Measurements from ENCODE around the gene NMD3.
"Not testable (repeated sequence)": the region's sequence is repeated elsewhere in the genome, so short reads cannot be mapped to it uniquely, and the experiment has no call there.

Gene NMD3

DNA sequence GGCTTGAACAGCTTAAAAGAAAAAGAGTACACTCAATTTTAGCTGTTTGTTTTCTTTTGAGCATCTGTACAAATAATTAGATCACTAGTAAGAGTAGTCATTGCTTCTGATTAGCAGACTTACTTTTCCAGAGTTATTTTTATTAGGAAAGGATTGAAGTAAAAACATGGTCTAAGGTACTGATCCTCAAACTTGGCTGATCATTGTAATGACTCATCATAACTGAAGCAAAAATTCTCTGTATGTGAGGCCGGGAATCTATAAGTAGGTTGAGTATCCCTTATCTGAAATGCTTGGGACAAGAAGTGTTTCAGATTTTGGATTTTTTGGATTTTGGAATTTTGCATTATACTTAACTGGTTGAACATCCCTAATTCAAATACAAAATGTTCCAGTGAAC is 12.4 kb downstream of the NMD3 start:
- no peak for DNase-seq

DNA sequence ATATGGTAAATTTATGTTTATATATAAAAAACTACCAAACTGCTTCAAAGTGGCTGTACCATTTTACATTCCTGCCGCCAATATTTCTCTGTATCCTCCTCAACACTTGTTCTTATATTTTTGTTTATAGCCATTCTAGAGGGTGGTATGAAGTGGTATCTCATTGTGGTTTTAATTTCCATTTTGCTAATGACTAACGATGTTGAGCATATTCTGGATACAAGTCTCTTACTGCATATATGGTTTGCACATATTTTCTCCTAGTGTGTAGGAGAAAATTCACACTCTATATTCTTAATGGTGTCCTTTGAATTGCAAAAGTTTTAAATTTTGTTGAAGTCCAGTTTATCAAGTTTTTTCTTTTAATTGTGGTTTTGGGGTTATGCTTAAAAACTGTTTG is 15.1 kb downstream of the NMD3 start:
- no peak for DNase-seq

DNA sequence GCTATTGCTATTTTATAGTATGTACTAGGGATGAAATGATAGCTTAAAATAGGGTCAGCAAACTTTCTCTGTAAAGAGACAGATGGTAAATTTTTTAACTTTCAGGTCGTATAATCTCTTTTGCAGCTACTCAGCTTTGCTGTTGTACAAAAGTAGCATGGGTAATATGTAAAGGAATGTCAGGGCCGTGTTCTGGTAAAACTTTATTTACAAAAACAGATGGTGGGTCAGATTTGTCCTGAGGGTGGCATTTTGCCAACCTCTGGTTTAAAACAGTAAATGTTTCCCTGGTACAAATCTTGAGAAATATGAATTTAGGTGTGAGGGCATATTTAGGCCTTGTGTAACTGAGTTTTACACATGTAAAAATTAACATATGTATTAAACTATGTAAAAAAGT is 18.6 kb downstream of the NMD3 start:
- DNase-seq: no peak

GRCh38 chr3:161244538-161244937 is 23.4 kb downstream of the NMD3 start:
- no peak for DNase-seq

GRCh38 chr3:161247049-161247448 is 25.9 kb downstream of the NMD3 start:
- no peak for DNase-seq

- DNase-seq: no peak
Measured at GRCh38 chr3:161250116-161250515, 29.0 kb downstream of the NMD3 start.

GRCh38 chr3:161251716-161252115 is 30.6 kb downstream of the NMD3 start:
- DNase-seq: no peak

DNA sequence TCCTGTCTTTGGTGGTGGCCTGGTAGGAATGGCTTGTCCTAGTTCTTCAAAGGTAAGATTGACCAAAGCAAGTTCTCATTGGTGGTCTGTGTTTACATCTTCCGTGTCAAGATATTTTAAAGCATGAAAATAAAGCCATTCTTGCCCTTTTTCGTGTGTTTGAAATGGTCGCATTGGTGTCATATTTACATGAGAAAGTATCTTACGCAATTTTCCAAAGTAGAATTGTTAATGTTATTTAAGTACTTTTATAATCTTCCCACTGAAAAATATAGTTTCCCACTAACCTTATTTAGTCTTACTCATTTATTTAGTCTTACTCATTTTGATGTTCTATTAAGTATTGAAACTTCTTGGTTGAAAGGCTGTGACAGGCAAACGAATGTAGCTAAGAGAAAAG is 31.0 kb downstream of the NMD3 start:
- DNase-seq: no peak

DNA sequence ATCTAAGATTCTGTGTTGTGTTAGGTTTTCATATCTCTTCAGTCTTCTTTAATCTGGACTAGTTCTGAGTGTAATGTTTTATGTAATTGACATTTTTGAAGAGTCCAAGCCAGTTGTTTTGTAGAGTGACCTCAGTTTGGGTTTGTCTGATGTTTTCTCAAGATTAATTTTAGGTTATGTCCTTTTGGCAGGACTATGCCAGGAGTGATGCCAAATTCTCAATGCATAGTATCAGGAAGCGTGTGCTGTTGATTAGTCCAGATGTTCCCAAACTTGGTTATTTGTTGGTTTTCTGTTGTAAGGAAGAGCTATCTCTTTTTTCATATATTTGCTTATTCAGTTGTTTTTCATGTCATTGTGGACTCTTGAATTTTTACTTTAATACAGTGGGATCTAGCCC is 32.6 kb downstream of the NMD3 start:
- DNase-seq: no peak

GRCh38 chr3:161254861-161255260 is 33.8 kb downstream of the NMD3 start:
- no peak for DNase-seq

GRCh38 chr3:161263057-161263456 is 41.9 kb downstream of the NMD3 start:
- no peak for DNase-seq

DNA sequence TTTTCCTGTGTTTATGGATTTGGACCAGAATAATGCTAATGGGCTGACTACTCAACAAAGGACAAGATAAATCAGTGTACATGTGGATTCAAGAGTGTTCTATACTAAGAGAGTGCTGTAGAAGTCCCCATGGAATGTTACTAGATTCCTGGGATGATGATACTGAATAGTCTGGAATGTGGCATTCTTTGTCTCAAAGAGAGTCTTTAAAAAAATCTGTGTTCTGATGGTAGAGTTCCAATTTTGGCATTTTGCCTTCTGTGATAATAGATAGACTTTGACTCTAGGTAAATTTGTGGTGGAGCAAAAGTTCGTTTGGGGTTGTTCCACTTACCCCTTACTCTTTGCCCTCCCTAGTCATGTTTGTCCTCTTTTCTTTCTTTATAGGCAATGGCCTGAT is 43.7 kb downstream of the NMD3 start:
- no peak for DNase-seq

DNA sequence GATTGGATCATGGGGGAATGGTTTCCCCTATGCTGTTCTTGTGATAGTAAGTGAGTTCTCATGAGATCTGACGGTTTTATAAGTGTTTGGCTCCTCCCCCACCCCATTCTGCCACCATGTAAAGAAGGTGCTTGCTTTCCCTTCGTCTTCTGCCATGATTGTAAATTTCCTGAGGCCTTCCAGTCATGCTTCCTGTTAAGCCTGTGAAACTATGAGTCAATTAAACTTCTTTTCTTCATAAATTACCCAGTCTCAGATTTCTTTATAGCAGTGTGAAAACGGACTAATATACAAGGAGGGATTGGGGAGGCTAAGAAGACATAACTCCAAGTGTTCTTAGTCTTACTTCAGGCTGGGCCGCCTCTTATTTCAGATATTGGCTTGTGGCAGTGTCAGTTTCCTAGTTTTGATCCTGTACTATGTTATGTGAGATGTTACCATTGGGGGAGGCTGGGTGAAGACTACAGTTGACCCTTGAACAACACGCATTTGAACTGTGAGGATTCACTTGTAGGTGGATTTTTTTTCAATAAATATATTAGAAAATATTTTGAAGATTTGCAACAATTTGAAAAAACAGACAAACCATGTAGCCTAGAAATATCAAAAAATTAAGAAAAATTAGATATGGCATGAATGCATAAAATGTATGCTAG is 44.9 kb downstream of the NMD3 start:
- no peak for DNase-seq

DNA sequence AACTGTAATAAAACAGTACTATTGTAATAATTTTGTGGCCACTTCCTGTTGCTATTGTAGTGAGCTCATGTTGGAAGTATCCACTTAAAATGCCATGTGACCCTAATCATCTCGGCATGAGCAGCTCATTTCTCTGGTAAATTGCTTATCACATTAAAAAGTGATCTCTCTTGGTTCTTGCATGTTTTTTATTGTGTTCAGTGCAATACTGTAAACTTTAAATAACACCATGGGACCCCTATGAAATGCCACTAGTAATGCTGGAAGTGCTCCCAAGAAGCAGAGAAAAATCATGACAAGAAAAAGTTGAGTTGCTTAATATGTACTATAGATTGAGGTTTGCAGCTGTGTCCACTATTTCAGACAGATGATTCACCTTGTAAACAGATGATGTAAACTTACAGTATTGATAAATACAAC is 45.6 kb downstream of the NMD3 start:
- DNase-seq: peak; percentile 11 to 52

GRCh38 chr3:161267646-161268045 is 46.5 kb downstream of the NMD3 start:
- DNase-seq: no peak

GRCh38 chr3:161268601-161269000 is 47.5 kb downstream of the NMD3 start:
- no peak for DNase-seq

DNA sequence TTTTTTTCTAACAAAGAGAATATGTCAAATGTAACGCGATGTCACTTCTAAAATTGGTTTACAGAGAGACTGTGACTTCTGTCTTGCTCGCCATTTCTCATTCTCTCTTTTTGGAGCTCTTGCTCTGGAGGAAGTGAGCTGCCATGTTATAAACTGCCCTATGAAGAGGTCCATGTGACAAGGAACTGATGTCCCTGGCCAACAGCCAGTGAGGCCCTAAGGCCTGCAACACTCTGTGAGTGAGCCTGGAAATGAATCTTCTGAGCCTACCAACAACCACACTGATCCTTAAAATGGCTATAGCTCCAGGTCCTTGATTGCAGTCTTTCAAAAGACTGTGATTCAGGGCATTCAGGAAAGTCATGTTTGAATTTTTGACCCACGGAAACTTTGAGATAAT is 49.9 kb downstream of the NMD3 start:
- no peak for DNase-seq

GRCh38 chr3:161271646-161272045 is 50.5 kb downstream of the NMD3 start:
- DNase-seq: no peak

GRCh38 chr3:161272524-161272923 is 51.4 kb downstream of the NMD3 start:
- no peak for DNase-seq

GRCh38 chr3:161273589-161274218 is 52.6 kb downstream of the NMD3 start:
- peak in 1 of 2 experiments; percentile 35 for DNase-seq

DNA sequence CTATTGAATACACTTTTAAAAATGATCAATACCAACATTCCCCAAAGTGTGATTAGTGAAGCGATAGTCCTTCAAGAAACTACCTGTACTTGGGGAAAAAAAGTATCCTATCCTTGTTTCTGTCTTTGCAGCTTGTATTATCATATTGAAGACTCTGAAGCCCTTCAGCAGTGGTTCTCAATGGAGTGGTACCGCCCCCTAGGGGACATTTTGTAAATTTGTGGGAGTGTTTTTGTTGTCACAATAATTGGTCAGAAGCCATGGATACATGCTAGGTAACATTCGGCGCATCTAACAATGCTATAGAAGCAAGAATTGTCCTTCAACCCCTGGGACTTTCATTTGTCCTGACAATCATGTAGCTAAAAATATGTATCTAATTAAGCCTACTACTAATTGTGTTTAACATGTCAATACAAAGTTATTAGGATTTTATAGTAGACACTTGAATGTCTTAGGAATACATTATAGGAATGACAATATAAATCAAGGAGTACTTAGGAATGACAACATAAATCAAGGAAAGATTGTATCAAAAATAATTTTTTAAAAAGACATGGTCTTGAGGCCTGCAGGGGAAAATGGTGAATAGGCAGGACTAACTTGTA is 53.7 kb downstream of the NMD3 start:
- DNase-seq: peak in 1 of 2 experiments; percentile 49

DNA sequence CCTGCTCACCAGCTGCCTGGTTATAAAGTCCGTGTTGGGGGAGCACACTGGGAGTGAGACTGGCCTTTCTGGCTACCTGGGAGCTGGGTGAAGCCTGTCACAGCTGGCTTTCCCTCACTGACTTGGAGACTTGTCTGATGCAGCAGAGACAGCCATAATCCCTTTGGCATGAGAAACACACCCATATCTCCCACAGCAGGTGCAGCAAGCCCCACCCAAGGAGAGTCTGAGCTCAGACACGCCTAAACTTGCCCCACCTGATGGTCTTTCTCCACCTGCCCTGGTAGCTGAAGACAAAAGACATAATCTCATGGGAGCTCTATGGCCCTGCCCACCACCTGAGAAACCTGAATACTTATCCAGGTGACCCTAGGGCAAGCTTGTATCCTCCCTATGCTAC is 54.8 kb downstream of the NMD3 start:
- no peak for DNase-seq

DNA sequence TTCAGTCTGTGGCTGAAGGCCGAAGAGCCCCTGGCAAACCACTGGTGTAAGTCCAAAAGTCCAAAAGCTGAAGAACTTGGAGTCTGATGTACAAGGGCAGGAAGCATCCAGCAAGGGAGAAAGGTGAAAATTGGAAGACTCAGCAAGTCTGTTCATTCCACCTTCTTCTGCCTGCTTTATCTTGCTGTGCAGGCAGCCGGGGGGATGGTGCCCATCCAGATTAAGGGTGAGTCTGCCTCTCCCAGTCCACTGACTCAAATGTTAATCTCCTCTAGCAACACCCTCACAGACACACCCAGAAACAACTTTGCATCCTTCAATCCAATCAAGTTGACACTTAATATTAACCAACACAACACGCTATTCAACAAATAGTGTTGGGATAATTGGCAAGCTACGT is 61.3 kb downstream of the NMD3 start:
- DNase-seq: not testable (repeated sequence)

DNA sequence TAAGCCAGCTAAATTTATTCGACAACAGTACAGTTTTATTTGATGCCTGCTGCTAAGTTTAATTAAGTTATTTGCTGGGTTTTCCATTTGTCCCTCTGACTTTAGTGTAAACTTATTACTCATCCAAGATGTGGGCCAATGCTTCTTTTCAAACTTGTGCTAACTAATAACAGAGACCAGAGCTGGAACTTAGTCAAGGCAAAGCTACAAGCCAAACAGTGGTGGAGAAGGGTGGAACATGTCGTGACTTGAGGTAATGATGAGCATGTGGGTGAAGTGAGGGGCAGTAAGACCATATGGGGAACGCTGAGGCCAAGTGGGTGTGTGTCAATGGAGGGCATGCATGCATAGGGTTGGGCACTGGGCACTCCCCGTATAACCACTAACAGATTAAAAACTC is 63.9 kb downstream of the NMD3 start:
- no peak for DNase-seq

- DNase-seq: no peak
Measured at GRCh38 chr3:161289174-161289573, 68.1 kb downstream of the NMD3 start.

Measured in SW 1271 (cell line).